ENCODE results near the gene POLR3B.

GRCh38 chr12:106362971-106363370 is 5.4 kb downstream of the POLR3B start:
- TF ChIP-seq CTCF (IDR thresholded peaks at IDR 0.05) (no peak), POLR2A (IDR thresholded peaks at IDR 0.05) (no peak)
